Thoracic aorta (tissue), 2 donors: ENCODE measurements around the gene TMED10. TPM values are rescaled to one million over a fixed set of nuclear protein-coding genes. Genes with fewer than 3 reads are reported as not detected.

Experiments
- ATAC-seq: fragments of 150-250 bp; one replicate; pipeline ENCODE4 v1.8.0; 2017; ENCODE audit warnings: low read depth; ENCODE audit not compliant: insufficient number of reproducible peaks, low FRiP score
- DNase-seq: peaks from one replicate; pipeline ENCODE4 v3.0.0-alpha.2; 2020; ENCODE audit warnings: low spot score
- H3K27ac ChIP-seq, 2 donors: fragments of 200-600 bp; sonication (generic); 1 replicate in 1 of 2; 2 replicates in 1 of 2; pipeline ENCODE4 v1.5.1; 2016; ENCODE audit warnings: mild to moderate bottlenecking in 2 of 2, moderate library complexity in 2 of 2
- H3K27me3 ChIP-seq: fragments of 200-600 bp; sonication (generic); replicated peaks from 2 replicates; pipeline ENCODE4 v1.6.0; 2016; ENCODE audit warnings: mild to moderate bottlenecking; ENCODE audit not compliant: insufficient read depth
- H3K36me3 ChIP-seq: fragments of 200-600 bp; sonication (generic); one replicate; pipeline ENCODE4 v1.5.1; 2016
- H3K4me1 ChIP-seq, 2 donors: fragments of 200-600 bp; sonication (generic); 1 replicate in 1 of 2; 2 replicates in 1 of 2; pipeline versions ENCODE4 v1.5.1 to v1.6.0; 2016; ENCODE audit warnings: low read depth in 2 of 2, mild to moderate bottlenecking in 1 of 2; ENCODE audit not compliant: control insufficient read depth in 1 of 2
- H3K4me3 ChIP-seq: fragments of 200-600 bp; sonication (generic); 2 replicates; pipeline ENCODE4 v1.5.1; 2016; ENCODE audit warnings: mild to moderate bottlenecking
- H3K9me3 ChIP-seq: fragments of 200-600 bp; sonication (generic); 2 replicates; pipeline ENCODE4 v1.5.1; 2016
- CTCF ChIP-seq: fragments of 200-600 bp; sonication (generic); IDR thresholded peaks from one replicate; pipeline ENCODE4 v1.5.1; 2019; ENCODE audit warnings: antibody characterized with exemption
- total RNA-seq, 2 donors: library from RNA; depleted of rRNA; stranded (reverse); fragments of >200 nt; gene quantifications; one replicate each; pipeline versions ENCODE4 v1.1.0 to v1.2.3, GENCODE V29; 2016

The TMED10 gene
- total RNA-seq, 2 donors from 2014 or later, result 258 to 342 TPM

- H3K27me3 ChIP-seq, result no peaks in the 10 kb centered on the region
- H3K4me3 ChIP-seq, result no peak overlapping the region
- H3K9me3 ChIP-seq, result no peaks in the 10 kb centered on the region
- no peak overlapping the region for H3K27ac ChIP-seq
- no peaks in the 10 kb centered on the region for H3K36me3 ChIP-seq
- H3K4me1 ChIP-seq, result peaks cover 6 to 14% of the 10 kb centered on the region in 2 donors
- DNase-seq (no peak), ATAC-seq (no peak)
- no peak for TF ChIP-seq CTCF
These were observed 36.8 kb upstream of the TMED10 start for GRCh38 chr14:75213172-75213571.

GRCh38 chr14:75208843-75209242 lies 32.4 kb upstream of the TMED10 start:
- H3K9me3 ChIP-seq, result no peaks in the 10 kb centered on the region
- no peaks in the 10 kb centered on the region for H3K4me1 ChIP-seq
- no peak overlapping the region for H3K4me3 ChIP-seq
- TF ChIP-seq CTCF, result no peak
- no peak for ATAC-seq
- no peak overlapping the region for H3K27ac ChIP-seq
- no peaks in the 10 kb centered on the region for H3K36me3 ChIP-seq
- DNase-seq, result no peak
- no peaks in the 10 kb centered on the region for H3K27me3 ChIP-seq

- H3K4me1 ChIP-seq, result no peaks in the 10 kb centered on the region
- TF ChIP-seq CTCF, result no peak
These were observed 29.8 kb upstream of the TMED10 start for GRCh38 chr14:75206190-75206589.

GRCh38 chr14:75205591-75205990 lies 29.2 kb upstream of the TMED10 start:
- ATAC-seq, result no peak
- H3K9me3 ChIP-seq, result no peaks in the 10 kb centered on the region
- no peaks in the 10 kb centered on the region for H3K27me3 ChIP-seq

More at GRCh38 chr14:75206190-75206589, 29.8 kb upstream of the TMED10 start:
- H3K9me3 ChIP-seq, result no peaks in the 10 kb centered on the region
- H3K27ac ChIP-seq, result no peak overlapping the region
- ATAC-seq (no peak), DNase-seq (no peak)
- H3K36me3 ChIP-seq, result no peaks in the 10 kb centered on the region
- H3K27me3 ChIP-seq, result no peaks in the 10 kb centered on the region
- no peak overlapping the region for H3K4me3 ChIP-seq

GRCh38 chr14:75204116-75204515 lies 27.7 kb upstream of the TMED10 start:
- Histone ChIP-seq H3K9me3 (no peaks in the 10 kb centered on the region), H3K27me3 (no peaks in the 10 kb centered on the region), H3K4me3 (no peak overlapping the region), H3K4me1 (peaks cover 0 to 4% of the 10 kb centered on the region in 2 donors), H3K36me3 (no peaks in the 10 kb centered on the region), H3K27ac (no peak overlapping the region)
- no peak for ATAC-seq
- DNase-seq, result no peak
- TF ChIP-seq CTCF, result no peak

More at GRCh38 chr14:75205591-75205990, 29.2 kb upstream of the TMED10 start:
- H3K36me3 ChIP-seq, result no peaks in the 10 kb centered on the region
- DNase-seq, result no peak
- H3K4me1 ChIP-seq, result no peaks in the 10 kb centered on the region
- peak overlapping the region in 1 of 2 donors; percentile 7 for H3K27ac ChIP-seq
- no peak overlapping the region for H3K4me3 ChIP-seq
- TF ChIP-seq CTCF, result no peak
